ENCODE data around the gene DENND6B. TPM values are rescaled to one million over a fixed set of nuclear protein-coding genes. Genes with fewer than 3 reads are reported as not detected.

DENND6B gene
- total RNA-seq, 3 donors from 2014 or later = 1.8 to 6.9 (median 5.4) TPM

DNA sequence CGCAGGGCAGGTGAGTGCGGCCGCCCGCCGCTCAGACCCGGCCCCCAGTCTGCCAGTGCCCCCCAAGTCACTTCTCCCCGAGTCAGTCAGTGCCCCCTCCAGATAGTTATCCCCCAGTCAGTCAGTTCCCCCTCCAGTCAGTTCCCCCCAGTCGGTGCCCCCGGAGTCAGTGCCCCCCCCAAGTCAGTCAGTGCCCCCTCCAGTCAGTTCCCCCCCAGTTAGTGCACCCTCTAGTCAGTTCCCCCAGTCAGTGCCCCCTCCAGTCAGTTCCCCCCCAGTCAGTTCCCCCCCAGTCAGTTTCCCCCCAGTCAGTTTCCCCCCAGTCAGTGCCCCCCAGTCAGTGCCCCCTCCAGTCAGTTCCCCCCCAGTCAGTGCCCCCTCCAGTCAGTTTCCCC is 16.7 kb upstream of the DENND6B start:
- peak overlapping the region; percentile 83 to 99 (median 96) for H3K4me3 ChIP-seq
- H3K4me1 ChIP-seq = peaks cover 0 to 6% of the 10 kb centered on the region in 2 donors
- intact Hi-C loops (cut with DNase I; ENCODE audit: low total_unique reads) = no loop called here
- peak overlapping the region; percentile 86 to 88 for H3K27ac ChIP-seq
- no peaks in the 10 kb centered on the region for H3K36me3 ChIP-seq
- H3K27me3 ChIP-seq = no peaks in the 10 kb centered on the region
- H3K9me3 ChIP-seq = no peaks in the 10 kb centered on the region
- TF ChIP-seq CTCF (IDR thresholded peaks at IDR 0.05) (no peak), POLR2A (IDR thresholded peaks at IDR 0.05) (no peak), POLR2AphosphoS5 (IDR thresholded peaks at IDR 0.05) (no peak)
- no peak for DNase-seq (ENCODE audit: low spot score in 2 of 2)

DNA sequence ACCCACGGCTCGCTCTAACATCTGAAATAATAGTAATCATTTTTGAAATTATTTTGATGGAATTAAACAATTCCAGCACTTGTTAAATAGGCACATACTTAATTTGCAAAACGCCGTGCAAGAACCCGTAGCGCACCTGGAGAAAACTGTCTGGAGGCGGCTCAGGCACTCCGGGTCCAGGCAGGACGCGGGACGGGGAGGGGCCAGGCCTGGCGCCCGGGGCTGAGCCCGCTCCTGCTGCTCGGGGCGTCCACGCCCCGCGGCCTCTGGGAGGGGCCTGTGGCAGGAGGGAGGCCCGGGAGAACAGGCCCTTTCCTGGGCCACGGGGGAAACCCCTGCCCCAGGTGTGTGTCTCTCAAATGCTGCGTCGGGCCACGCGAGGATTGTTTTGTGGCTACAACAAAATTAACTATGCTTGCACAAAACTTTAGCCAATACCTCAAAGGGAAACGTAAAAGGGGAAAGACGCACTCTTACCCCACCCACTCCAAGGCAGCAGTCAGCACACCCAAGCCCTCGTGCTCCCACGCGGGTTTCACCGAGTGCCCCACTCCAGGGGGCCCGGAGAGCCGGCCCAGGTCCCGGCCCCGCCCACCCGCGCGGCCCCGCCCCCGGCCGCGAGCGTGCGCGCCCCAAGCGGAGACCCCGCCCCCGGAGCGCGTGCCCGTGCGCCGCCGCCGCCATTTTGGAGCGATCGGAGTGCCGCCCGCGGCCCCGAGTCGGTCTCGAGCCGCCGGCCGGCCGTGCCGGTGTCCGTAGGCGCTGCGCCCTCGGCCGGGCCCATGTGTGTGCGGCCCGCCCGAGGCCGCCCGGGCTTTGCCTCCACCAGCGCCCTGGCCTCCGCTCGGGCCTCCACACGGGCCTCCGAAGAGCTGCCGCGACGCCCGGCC is 16.1 kb upstream of the DENND6B start, which contains the start of gene PPP6R2:
PPP6R2 (plus strand) TSS at position 677 of the 890 bp plus-strand sequence. CDS start 50,582 bp downstream, outside the sequence.
- H3K4me3 ChIP-seq = peak within 1 kb of the TSS; percentile 83 to 99 (median 96)
- DNase-seq (ENCODE audit: low spot score in 2 of 2) = peak; percentile 65 to 73
- no peaks in the 10 kb centered on the region for H3K36me3 ChIP-seq
- intact Hi-C loops (cut with DNase I; ENCODE audit: low total_unique reads) = no loop called here
- peak within 1 kb of the TSS; percentile 86 to 88 for H3K27ac ChIP-seq
- no peaks in the 10 kb centered on the region for H3K9me3 ChIP-seq
- no peaks in the 10 kb centered on the region for H3K27me3 ChIP-seq
- TF ChIP-seq POLR2A (IDR thresholded peaks at IDR 0.05) = no peak
- TF ChIP-seq POLR2AphosphoS5 (IDR thresholded peaks at IDR 0.05) = no peak
- TF ChIP-seq CTCF (IDR thresholded peaks at IDR 0.05) = no peak
- H3K4me1 ChIP-seq = peaks cover 0 to 6% of the 10 kb centered on the region in 2 donors

DNA sequence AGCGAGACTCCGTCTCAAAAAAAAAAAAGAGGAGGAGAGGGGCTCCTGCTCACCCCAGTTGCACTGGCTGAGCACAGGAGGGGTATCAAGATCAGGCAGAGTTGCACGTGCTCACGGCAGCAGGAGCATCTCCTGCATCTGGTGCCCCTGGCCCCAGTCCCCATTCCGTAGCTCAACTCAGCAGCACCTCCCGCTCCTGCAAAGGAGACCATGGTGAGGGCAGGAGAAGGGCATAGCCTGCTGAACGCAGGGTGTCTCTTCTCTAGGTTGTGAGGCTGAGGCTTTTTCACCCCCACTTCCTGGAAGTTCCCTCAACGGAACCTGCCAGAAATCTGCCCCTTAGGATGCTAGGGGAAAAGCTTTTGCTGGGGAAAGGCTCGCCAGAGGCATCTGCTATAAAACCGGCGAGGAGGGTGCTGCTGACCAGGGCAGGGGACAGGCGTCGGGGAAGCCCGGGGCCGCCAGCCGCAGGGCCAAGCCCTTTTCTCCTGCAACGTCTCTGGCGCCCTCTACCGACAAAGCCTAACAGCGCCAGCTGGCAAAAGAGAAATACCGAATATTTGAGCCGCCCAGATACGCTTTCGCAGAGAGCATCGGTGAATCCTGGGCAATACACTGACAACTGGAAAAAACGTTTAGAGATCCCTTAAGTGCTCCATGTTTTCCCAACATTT is 15.3 kb upstream of the DENND6B start:
- H3K27ac ChIP-seq = peak overlapping the region in 1 of 2 donors; percentile 30
- peak; percentile 81 to 87 for DNase-seq (ENCODE audit: low spot score in 2 of 2)
- no peaks in the 10 kb centered on the region for H3K9me3 ChIP-seq
- no peaks in the 10 kb centered on the region for H3K27me3 ChIP-seq
- intact Hi-C loops (cut with DNase I; ENCODE audit: low total_unique reads) = no loop called here
- no peaks in the 10 kb centered on the region for H3K36me3 ChIP-seq
- peaks cover 0 to 6% of the 10 kb centered on the region in 2 donors for H3K4me1 ChIP-seq
- TF ChIP-seq CTCF (IDR thresholded peaks at IDR 0.05) (peak; percentile 94 to 96 (median 95)), POLR2A (IDR thresholded peaks at IDR 0.05) (no peak), POLR2AphosphoS5 (IDR thresholded peaks at IDR 0.05) (peak in 2 of 3 donors; percentile 27 to 49)
- peak overlapping the region; percentile 83 to 99 (median 96) for H3K4me3 ChIP-seq

DNA sequence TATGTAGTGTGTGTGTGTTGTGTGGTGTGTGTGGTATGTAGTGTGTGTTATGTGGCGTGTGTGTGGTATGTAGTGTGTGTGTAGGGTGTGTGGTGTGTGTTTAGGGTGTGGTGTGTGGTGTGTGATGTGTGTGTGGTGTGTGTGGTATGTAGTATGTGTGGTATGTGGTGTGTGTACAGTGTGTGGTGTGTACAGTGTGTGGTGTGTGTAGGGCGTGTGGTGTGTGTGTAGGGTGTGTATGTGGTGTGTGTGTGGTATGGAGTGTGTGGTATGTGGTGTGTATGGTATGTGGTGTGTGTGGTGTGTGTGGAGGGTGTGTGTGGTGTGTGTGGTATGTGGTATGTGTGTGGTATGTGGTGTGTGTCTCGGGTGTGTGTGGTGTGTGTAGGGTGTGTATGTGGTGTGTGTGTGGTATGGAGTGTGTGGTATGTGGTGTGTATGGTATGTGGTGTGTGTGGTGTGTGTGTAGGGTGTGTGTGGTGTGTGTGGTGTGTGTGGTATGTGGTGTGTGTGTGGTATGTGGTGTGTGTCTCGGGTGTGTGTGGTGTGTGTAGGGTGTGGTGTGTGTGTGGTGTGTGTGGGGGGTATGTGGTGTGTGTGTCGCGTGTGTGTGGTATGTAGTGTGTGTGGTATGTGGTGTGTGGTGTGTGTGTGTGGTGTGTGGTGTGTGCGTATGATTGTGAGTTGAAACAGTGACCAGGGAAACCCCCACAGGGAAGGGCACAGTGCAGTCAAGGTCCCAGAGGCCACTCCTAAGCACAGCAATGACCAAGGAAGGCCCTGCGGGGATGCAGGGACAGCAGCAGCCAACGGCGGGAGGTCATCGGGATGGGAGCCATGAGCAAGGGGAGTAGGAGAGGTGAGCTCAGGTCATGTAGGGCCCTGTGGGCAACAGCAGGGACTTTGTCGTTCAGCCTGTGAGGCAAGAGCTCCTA is 13.4 kb upstream of the DENND6B start:
- H3K4me3 ChIP-seq = no peak overlapping the region
- peaks cover 0 to 6% of the 10 kb centered on the region in 2 donors for H3K4me1 ChIP-seq
- H3K36me3 ChIP-seq = no peaks in the 10 kb centered on the region
- H3K9me3 ChIP-seq = no peaks in the 10 kb centered on the region
- TF ChIP-seq POLR2AphosphoS5 (IDR thresholded peaks at IDR 0.05) = no peak
- no peak for TF ChIP-seq CTCF (IDR thresholded peaks at IDR 0.05)
- no peak for TF ChIP-seq POLR2A (IDR thresholded peaks at IDR 0.05)
- DNase-seq (ENCODE audit: low spot score in 2 of 2) = no peak
- intact Hi-C loops (cut with DNase I; ENCODE audit: low total_unique reads) = no loop called here
- H3K27ac ChIP-seq = no peak overlapping the region
- no peaks in the 10 kb centered on the region for H3K27me3 ChIP-seq
